Omental fat pad (tissue), 4 donors: Measurements from ENCODE around the gene FAM131B. TPM values are rescaled to one million over a fixed set of nuclear protein-coding genes. Genes with fewer than 3 reads are reported as not detected.

Experiments used
- ATAC-seq: fragments of 150-250 bp; one replicate; pipeline ENCODE4 v1.9.1; 2016; ENCODE audit warnings: mild to moderate bottlenecking, moderate library complexity; ENCODE audit not compliant: low FRiP score
- DNase-seq: peaks from one replicate; pipeline ENCODE4 v3.0.0-alpha.2; 2019; ENCODE audit warnings: low spot score
- total RNA-seq, 4 donors: library from RNA; depleted of rRNA; stranded (reverse); fragments of >200 nt; gene quantifications; one replicate each; pipeline ENCODE4 v1.1.0, GENCODE V29; 2016
- TF ChIP-seq, protein P1 (sequence below), 3 donors: fragments of 450-650 bp; IDR thresholded peaks; one replicate each; pipeline ENCODE4 v1.5.1; 2016 to 2017; ENCODE audit warnings: antibody characterized with exemption in 3 of 3, mild to moderate bottlenecking in 3 of 3, moderate library complexity in 2 of 3

FAM131B gene
- total RNA-seq, 4 donors from 2014 or later: 0.56 to 1.2 (median 0.77) TPM

GRCh38 chr7:143354965-143355364 is 7.5 kb downstream of the FAM131B start:
- ATAC-seq (no peak), DNase-seq (no peak)
- TF ChIP-seq, protein P1, sequence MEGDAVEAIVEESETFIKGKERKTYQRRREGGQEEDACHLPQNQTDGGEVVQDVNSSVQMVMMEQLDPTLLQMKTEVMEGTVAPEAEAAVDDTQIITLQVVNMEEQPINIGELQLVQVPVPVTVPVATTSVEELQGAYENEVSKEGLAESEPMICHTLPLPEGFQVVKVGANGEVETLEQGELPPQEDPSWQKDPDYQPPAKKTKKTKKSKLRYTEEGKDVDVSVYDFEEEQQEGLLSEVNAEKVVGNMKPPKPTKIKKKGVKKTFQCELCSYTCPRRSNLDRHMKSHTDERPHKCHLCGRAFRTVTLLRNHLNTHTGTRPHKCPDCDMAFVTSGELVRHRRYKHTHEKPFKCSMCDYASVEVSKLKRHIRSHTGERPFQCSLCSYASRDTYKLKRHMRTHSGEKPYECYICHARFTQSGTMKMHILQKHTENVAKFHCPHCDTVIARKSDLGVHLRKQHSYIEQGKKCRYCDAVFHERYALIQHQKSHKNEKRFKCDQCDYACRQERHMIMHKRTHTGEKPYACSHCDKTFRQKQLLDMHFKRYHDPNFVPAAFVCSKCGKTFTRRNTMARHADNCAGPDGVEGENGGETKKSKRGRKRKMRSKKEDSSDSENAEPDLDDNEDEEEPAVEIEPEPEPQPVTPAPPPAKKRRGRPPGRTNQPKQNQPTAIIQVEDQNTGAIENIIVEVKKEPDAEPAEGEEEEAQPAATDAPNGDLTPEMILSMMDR (IDR thresholded peaks at IDR 0.05): no peak

DNA sequence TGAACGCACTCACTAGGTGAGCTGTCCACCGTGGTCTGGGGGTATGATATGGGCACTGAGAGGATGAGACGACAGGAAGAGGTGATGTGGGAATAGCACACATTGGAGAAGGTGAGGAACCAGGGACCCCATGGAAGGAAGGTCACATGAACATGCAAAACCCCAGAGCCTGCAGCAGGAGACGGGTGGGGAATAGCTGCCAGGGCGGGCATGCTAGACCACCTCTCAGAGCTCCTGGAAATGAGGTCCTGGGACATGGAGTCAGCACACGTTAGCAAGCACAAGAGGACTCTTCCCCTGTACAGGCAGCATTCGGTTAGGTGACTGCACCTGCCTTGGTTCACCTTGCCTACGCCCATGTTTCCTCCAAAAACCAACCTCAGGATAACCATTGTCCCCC is 8.1 kb downstream of the FAM131B start:
- ATAC-seq: no peak
- DNase-seq: no peak
- TF ChIP-seq, protein P1 (IDR thresholded peaks at IDR 0.05): no peak

GRCh38 chr7:143352531-143353002 is 9.9 kb downstream of the FAM131B start:
- ATAC-seq (no peak), DNase-seq (no peak)
- TF ChIP-seq, protein P1 (IDR thresholded peaks at IDR 0.05): no peak

- no peak for DNase-seq
- ATAC-seq: no peak
- TF ChIP-seq, protein P1 (IDR thresholded peaks at IDR 0.05): no peak
Measured at GRCh38 chr7:143351574-143351973, 10.9 kb downstream of the FAM131B start.

DNA sequence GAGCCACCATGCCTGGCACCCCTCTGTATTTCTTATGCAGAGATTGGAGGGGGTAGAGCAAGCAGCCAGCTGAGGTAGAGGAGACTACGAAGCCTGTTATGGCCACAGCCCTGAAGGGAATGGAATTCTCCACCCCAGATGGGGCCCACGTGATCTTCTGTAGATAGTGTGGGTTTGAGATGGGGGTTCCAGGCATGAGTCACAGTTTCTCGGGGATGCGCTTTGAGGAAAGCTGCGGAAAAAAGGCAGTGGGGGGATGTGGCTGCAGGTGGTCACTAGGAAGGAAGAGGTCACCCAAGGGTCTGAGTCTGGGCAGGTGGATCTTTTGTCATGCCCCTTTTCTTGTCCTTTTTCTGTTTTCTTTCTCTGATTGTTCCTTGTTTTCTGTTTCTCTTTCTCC is 11.5 kb downstream of the FAM131B start:
- TF ChIP-seq, protein P1 (IDR thresholded peaks at IDR 0.05): no peak
- no peak for DNase-seq
- ATAC-seq: no peak

DNA sequence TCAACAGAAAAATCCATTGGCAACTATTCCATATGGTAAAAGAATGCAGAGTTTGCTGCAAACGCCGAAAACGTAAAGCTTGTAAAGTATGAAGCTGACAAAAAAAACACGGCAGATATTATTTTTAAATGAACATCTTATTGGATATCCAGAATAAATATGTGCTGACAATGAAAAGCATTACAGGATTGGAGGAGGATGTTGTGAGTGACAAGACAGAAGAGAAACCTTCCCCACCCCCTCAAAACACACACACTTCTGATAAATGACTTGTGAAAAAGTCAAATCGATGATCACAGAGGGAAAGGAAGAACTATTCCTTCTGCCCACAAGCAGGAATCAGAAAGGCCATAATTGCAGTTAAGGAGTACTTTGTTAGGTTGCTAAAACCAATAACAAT is 14.6 kb downstream of the FAM131B start:
- no peak for DNase-seq
- TF ChIP-seq, protein P1 (IDR thresholded peaks at IDR 0.05): no peak
- no peak for ATAC-seq

DNA sequence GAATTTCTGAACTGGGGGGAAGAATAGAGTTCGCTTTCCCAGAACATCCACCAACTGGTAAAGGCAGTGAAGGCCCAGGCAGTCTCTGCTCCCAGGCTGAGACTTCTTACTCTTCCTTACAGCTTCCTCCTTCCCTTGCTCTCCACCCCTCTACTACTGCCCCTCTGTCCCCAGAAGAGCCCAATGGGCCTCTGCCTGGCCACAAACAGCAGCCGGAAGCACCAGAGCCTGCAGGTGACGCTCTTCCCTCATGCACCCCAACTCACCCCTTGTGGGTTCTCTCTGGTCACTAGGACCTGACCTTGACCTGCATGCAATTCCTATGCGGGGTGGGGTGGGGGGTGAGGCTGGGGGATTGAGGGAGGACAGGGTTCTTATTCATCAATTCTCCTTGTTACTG is 16.5 kb downstream of the FAM131B start:
- TF ChIP-seq, protein P1 (IDR thresholded peaks at IDR 0.05): no peak
- DNase-seq: no peak
- ATAC-seq: no peak
